Liver (tissue), 9 donors: ENCODE measurements around the gene TCP1. TPM values are rescaled to one million over a fixed set of nuclear protein-coding genes. Genes with fewer than 3 reads are reported as not detected.
"Not testable (repeated sequence)": the region's sequence is repeated elsewhere in the genome, so short reads cannot be mapped to it uniquely, and the experiment has no call there.

Source experiments
- DNase-seq: peaks from one replicate; pipeline ENCODE4 v3.0.0-alpha.2; 2017; ENCODE audit warnings: low spot score
- H3K27ac ChIP-seq, 2 donors: one replicate each; pipeline ENCODE4 v1.7.0; 2013; ENCODE audit warnings: inconsistent platforms in 2 of 2, low read length in 2 of 2, control low read depth in 1 of 2, low read depth in 1 of 2, mild to moderate bottlenecking in 1 of 2
- H3K27me3 ChIP-seq, 4 donors: one replicate each; pipeline versions ENCODE4 v1.6.1 to v1.7.0; 2013; ENCODE audit warnings: low read length in 3 of 4, inconsistent platforms in 1 of 4, mild to moderate bottlenecking in 1 of 4, moderate library complexity in 1 of 4; ENCODE audit not compliant: control insufficient read depth in 4 of 4, insufficient read depth in 4 of 4
- H3K36me3 ChIP-seq, 4 donors: one replicate each; pipeline versions ENCODE4 v1.6.1 to v1.7.0; 2013; ENCODE audit warnings: low read length in 3 of 4, mild to moderate bottlenecking in 3 of 4, low read depth in 1 of 4, moderate library complexity in 1 of 4; ENCODE audit not compliant: control insufficient read depth in 4 of 4, insufficient read depth in 3 of 4
- H3K4me1 ChIP-seq, 4 donors: one replicate each; pipeline versions ENCODE4 v1.6.1 to v1.7.0; 2013; ENCODE audit warnings: low read length in 3 of 4, mild to moderate bottlenecking in 3 of 4, moderate library complexity in 1 of 4; ENCODE audit not compliant: control insufficient read depth in 4 of 4, insufficient read depth in 4 of 4
- H3K4me3 ChIP-seq, 3 donors: one replicate each; pipeline versions ENCODE4 v1.6.1 to v1.7.0; 2013; ENCODE audit warnings: low read length in 3 of 3, control low read depth in 1 of 3, low read depth in 1 of 3, mild to moderate bottlenecking in 1 of 3
- H3K9ac ChIP-seq, 2 donors: one replicate each; pipeline ENCODE4 v1.7.0; 2013; ENCODE audit warnings: low read length in 2 of 2, mild to moderate bottlenecking in 2 of 2, moderate library complexity in 2 of 2, control low read depth in 1 of 2, low read depth in 1 of 2
- H3K9me3 ChIP-seq, 4 donors: one replicate each; pipeline versions ENCODE4 v1.6.1 to v1.7.0; 2013; ENCODE audit warnings: low read length in 3 of 4; ENCODE audit not compliant: control insufficient read depth in 4 of 4
- EGR1 ChIP-seq, 2 donors: IDR thresholded peaks; 2 replicates each; pipeline ENCODE4 v1.6.1; 2016 to 2018; ENCODE audit warnings: antibody characterized with exemption in 2 of 2, low read depth in 2 of 2
- GABPA ChIP-seq, 2 donors: IDR thresholded peaks in 1 of 2; conservative IDR thresholded peaks in 1 of 2; 2 replicates each; pipeline ENCODE4 v1.6.1; 2016; ENCODE audit warnings: antibody characterized with exemption in 2 of 2, mild to moderate bottlenecking in 1 of 2, moderate library complexity in 1 of 2
- HNF4A ChIP-seq, 2 donors: conservative IDR thresholded peaks; 2 replicates each; pipeline ENCODE4 v1.6.1; 2016; ENCODE audit warnings: antibody characterized with exemption in 2 of 2, mild to moderate bottlenecking in 2 of 2
- RAD21 ChIP-seq, 2 donors: IDR thresholded peaks; 2 replicates each; pipeline ENCODE4 v1.6.1; 2016; ENCODE audit warnings: antibody characterized with exemption in 2 of 2, mild to moderate bottlenecking in 2 of 2
- RXRA ChIP-seq, 2 donors: IDR thresholded peaks; 2 replicates each; pipeline ENCODE4 v1.6.1; 2017 to 2018; ENCODE audit warnings: antibody characterized with exemption in 2 of 2, mild to moderate bottlenecking in 1 of 2
- YY1 ChIP-seq: IDR thresholded peaks from 2 replicates; pipeline ENCODE4 v1.6.1; 2016; ENCODE audit warnings: antibody characterized with exemption, mild to moderate bottlenecking
- WGBS: extraction: QIAGEN DNeasy Blood & Tissue Kit; methylation state at CpG from one replicate; pipeline ENCODE4 v1.1.7; 2013; 5-methylcytosine and 5-hydroxymethylcytosine counted together
- polyA plus RNA-seq, 2 donors: library from polyadenylated mRNA; stranded (reverse) in 1 of 2; unstranded in 1 of 2; fragments of 200-250 nt in 1 of 2; fragments of >200 nt in 1 of 2; fragmentation: Nextera tagmentation in 1 of 2; extraction: Ambion mirVana in 1 of 2; gene quantifications; one replicate each; pipeline versions ENCODE4 v1.2.1 to v1.2.3, GENCODE V29; 2013 to 2015
- total RNA-seq, 2 donors: library from RNA; depleted of rRNA; stranded (reverse); fragments of >200 nt; gene quantifications; one replicate each; pipeline ENCODE4 v1.2.3, GENCODE V29; 2014
- TF ChIP-seq, protein P1 (sequence below): fragments of 150-350 bp; IDR thresholded peaks from 2 replicates; pipeline ENCODE4 v1.5.1; 2017; ENCODE audit warnings: improper control_type of control experiment, low read depth, low read length; ENCODE audit not compliant: missing input control
- TF ChIP-seq, protein P2 (sequence below): IDR thresholded peaks from 2 replicates; pipeline ENCODE4 v1.6.1; 2016; ENCODE audit warnings: antibody characterized with exemption
- TF ChIP-seq, protein P3 (sequence below): IDR thresholded peaks from 2 replicates; pipeline ENCODE4 v1.6.1; 2016; ENCODE audit warnings: antibody characterized with exemption
- TF ChIP-seq, protein P4 (sequence below): IDR thresholded peaks from 2 replicates; pipeline ENCODE4 v1.6.1; 2016; ENCODE audit warnings: antibody characterized with exemption, mild to moderate bottlenecking
- TF ChIP-seq, protein P5 (sequence below): IDR thresholded peaks from 2 replicates; pipeline ENCODE4 v1.6.1; 2016; ENCODE audit warnings: antibody characterized with exemption
- donor health status: healthy.
- donor health status: healthy.
- donor health status: healthy.
- donor health status: healthy.
- donor health status: healthy.

Gene TCP1
- total and polyA plus RNA-seq, 4 donors = 59.5 to 155 (median 94.3) TPM

DNA sequence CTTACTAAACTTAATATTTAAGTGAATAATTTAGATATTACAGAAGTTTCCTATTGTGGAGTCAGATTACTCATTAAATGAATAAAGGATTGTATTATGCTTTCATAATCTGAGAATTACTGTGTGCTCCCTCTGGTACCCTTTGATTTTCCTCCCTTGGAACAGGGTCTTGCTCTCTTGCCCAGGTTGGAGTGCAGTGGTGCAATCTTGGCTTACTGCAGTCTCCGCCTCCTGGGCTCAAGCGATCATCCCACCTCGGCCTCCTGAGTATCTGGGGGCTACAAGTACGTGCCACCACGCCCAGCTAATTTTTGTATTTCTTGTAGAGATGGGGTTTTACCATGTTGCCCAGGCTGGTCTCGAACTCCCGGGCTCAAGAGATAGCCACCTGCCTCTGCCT, 52.5 kb downstream of the TCP1 start:
- Histone ChIP-seq H3K4me1 (peaks cover 0 to 6% (median 4%) of the 10 kb centered on the region in 4 donors), H3K9ac (no peak overlapping the region), H3K27me3 (no peaks in the 10 kb centered on the region), H3K36me3 (peaks cover 2 to 16% (median 14%) of the 10 kb centered on the region in 4 donors), H3K27ac (no peak overlapping the region), H3K4me3 (no peak overlapping the region), H3K9me3 (no peaks in the 10 kb centered on the region)
- DNase-seq = no peak
- TF ChIP-seq YY1 = no peak
- no peak for TF ChIP-seq HNF4A (conservative IDR thresholded peaks at IDR 0.05)
- TF ChIP-seq, protein P1, sequence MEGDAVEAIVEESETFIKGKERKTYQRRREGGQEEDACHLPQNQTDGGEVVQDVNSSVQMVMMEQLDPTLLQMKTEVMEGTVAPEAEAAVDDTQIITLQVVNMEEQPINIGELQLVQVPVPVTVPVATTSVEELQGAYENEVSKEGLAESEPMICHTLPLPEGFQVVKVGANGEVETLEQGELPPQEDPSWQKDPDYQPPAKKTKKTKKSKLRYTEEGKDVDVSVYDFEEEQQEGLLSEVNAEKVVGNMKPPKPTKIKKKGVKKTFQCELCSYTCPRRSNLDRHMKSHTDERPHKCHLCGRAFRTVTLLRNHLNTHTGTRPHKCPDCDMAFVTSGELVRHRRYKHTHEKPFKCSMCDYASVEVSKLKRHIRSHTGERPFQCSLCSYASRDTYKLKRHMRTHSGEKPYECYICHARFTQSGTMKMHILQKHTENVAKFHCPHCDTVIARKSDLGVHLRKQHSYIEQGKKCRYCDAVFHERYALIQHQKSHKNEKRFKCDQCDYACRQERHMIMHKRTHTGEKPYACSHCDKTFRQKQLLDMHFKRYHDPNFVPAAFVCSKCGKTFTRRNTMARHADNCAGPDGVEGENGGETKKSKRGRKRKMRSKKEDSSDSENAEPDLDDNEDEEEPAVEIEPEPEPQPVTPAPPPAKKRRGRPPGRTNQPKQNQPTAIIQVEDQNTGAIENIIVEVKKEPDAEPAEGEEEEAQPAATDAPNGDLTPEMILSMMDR = no peak
- TF ChIP-seq, protein P2, sequence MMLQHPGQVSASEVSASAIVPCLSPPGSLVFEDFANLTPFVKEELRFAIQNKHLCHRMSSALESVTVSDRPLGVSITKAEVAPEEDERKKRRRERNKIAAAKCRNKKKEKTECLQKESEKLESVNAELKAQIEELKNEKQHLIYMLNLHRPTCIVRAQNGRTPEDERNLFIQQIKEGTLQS = no peak
- TF ChIP-seq GABPA (IDR thresholded peaks at IDR 0.05 in 1 of 2, conservative IDR thresholded peaks at IDR 0.05 in 1 of 2) = no peak
- TF ChIP-seq, protein P3, sequence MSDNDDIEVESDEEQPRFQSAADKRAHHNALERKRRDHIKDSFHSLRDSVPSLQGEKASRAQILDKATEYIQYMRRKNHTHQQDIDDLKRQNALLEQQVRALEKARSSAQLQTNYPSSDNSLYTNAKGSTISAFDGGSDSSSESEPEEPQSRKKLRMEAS = no peak
- TF ChIP-seq RXRA (IDR thresholded peaks at IDR 0.05) = no peak
- TF ChIP-seq EGR1 (IDR thresholded peaks at IDR 0.05; ENCODE audit: low read depth in 2 of 2) = no peak
- TF ChIP-seq, protein P4, sequence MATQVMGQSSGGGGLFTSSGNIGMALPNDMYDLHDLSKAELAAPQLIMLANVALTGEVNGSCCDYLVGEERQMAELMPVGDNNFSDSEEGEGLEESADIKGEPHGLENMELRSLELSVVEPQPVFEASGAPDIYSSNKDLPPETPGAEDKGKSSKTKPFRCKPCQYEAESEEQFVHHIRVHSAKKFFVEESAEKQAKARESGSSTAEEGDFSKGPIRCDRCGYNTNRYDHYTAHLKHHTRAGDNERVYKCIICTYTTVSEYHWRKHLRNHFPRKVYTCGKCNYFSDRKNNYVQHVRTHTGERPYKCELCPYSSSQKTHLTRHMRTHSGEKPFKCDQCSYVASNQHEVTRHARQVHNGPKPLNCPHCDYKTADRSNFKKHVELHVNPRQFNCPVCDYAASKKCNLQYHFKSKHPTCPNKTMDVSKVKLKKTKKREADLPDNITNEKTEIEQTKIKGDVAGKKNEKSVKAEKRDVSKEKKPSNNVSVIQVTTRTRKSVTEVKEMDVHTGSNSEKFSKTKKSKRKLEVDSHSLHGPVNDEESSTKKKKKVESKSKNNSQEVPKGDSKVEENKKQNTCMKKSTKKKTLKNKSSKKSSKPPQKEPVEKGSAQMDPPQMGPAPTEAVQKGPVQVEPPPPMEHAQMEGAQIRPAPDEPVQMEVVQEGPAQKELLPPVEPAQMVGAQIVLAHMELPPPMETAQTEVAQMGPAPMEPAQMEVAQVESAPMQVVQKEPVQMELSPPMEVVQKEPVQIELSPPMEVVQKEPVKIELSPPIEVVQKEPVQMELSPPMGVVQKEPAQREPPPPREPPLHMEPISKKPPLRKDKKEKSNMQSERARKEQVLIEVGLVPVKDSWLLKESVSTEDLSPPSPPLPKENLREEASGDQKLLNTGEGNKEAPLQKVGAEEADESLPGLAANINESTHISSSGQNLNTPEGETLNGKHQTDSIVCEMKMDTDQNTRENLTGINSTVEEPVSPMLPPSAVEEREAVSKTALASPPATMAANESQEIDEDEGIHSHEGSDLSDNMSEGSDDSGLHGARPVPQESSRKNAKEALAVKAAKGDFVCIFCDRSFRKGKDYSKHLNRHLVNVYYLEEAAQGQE = no peak
- no peak for TF ChIP-seq RAD21 (IDR thresholded peaks at IDR 0.05)
- TF ChIP-seq, protein P5, sequence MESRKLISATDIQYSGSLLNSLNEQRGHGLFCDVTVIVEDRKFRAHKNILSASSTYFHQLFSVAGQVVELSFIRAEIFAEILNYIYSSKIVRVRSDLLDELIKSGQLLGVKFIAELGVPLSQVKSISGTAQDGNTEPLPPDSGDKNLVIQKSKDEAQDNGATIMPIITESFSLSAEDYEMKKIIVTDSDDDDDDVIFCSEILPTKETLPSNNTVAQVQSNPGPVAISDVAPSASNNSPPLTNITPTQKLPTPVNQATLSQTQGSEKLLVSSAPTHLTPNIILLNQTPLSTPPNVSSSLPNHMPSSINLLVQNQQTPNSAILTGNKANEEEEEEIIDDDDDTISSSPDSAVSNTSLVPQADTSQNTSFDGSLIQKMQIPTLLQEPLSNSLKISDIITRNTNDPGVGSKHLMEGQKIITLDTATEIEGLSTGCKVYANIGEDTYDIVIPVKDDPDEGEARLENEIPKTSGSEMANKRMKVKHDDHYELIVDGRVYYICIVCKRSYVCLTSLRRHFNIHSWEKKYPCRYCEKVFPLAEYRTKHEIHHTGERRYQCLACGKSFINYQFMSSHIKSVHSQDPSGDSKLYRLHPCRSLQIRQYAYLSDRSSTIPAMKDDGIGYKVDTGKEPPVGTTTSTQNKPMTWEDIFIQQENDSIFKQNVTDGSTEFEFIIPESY = no peak
- 78% methylated on average over 7 of the region's 7 CpGs for WGBS

DNA sequence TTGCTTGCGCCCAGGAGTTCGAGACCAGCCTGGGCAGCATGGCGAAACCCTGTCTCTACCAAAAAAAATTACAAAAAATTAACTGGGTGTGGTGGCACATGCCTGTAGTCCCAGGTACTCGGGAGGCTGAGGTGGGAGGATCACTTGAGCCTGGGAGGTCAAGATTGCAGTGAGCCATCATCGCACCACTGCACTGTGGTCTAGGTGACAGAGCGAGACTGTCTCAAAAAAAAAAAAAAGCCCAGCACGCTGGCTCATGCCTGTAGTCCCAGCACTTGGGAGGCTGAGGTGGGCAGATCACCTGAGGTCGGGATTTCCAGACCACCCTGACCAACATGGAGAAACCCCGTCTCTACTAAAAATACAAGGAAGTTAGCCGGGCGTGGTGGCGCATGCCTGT, 56.0 kb downstream of the TCP1 start:
- WGBS = 97% methylated on average over 12 of the region's 12 CpGs
- H3K27ac ChIP-seq, H3K36me3 ChIP-seq, H3K9ac ChIP-seq, H3K9me3 ChIP-seq, H3K27me3 ChIP-seq, H3K4me3 ChIP-seq, DNase-seq: not testable (repeated sequence)
- H3K4me1 ChIP-seq = peaks cover 6 to 22% (median 14%) of the 10 kb centered on the region in 4 donors

DNA sequence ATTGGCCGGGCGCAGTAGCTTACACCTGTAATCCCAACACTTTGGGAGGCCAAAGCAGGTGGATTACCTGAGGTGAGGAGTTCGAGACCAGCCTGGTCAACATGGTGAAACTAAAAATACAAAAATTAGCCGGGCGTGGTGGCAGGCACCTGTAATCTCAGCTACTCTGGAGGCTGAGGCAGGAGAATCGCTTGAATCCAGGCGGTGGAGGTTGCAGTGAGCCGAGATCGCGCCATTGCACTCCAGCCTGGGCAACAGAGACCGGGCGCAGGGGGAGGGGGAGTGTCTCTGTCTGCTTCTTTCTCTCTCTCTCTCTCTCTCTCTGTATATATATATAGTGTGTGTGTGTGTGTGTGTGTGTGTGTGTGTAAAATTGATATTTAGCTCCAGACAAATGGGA, 56.9 kb downstream of the TCP1 start:
- not testable (repeated sequence) for H3K36me3 ChIP-seq, H3K27me3 ChIP-seq, H3K27ac ChIP-seq, DNase-seq, H3K4me3 ChIP-seq, H3K9me3 ChIP-seq, H3K9ac ChIP-seq
- WGBS = 89% methylated on average over 12 of the region's 12 CpGs
- peaks cover 6 to 22% (median 14%) of the 10 kb centered on the region in 4 donors for H3K4me1 ChIP-seq
